Smooth muscle cell (in vitro differentiated cells): ENCODE data around the gene MESD. TPM values are rescaled to one million over a fixed set of nuclear protein-coding genes. Genes with fewer than 3 reads are reported as not detected.

Experiments used
- DNase-seq: peaks from one replicate; lab custom pipeline; 2025; ENCODE audit not compliant: unreplicated experiment; lab: John Stamatoyannopoulos, UW
- H2AFZ ChIP-seq: fragments of 200-600 bp; sonication (generic); 2 replicates; pipeline ENCODE4 v1.6.0; 2016; ENCODE audit warnings: antibody characterized with exemption, low read depth, mild to moderate bottlenecking
- H3F3A ChIP-seq: fragments of 200-600 bp; sonication (generic); 2 replicates; pipeline ENCODE4 v1.6.0; 2017; ENCODE audit warnings: antibody characterized with exemption, low read depth
- H3K27ac ChIP-seq: fragments of 200-600 bp; sonication (generic); 2 replicates; pipeline ENCODE4 v1.5.1; 2016; ENCODE audit warnings: low read depth, mild to moderate bottlenecking
- H3K27me3 ChIP-seq: fragments of 200-600 bp; sonication (generic); 2 replicates; pipeline ENCODE4 v1.6.1; 2016; ENCODE audit warnings: low read depth, mild to moderate bottlenecking
- H3K36me3 ChIP-seq: fragments of 200-600 bp; sonication (generic); 2 replicates; pipeline ENCODE4 v1.5.1; 2016; ENCODE audit warnings: low read depth
- H3K4me1 ChIP-seq: fragments of 200-600 bp; sonication (generic); 2 replicates; pipeline ENCODE4 v1.5.1; 2016; ENCODE audit warnings: low read depth
- H3K4me2 ChIP-seq: fragments of 200-600 bp; sonication (generic); 2 replicates; pipeline ENCODE4 v1.6.0; 2016; ENCODE audit warnings: mild to moderate bottlenecking
- H3K4me3 ChIP-seq: fragments of 200-600 bp; sonication (generic); 2 replicates; pipeline ENCODE4 v1.5.1; 2016; ENCODE audit warnings: mild to moderate bottlenecking
- H3K79me2 ChIP-seq: fragments of 200-600 bp; sonication (generic); 2 replicates; pipeline ENCODE4 v1.6.0; 2016; ENCODE audit warnings: low read depth, mild to moderate bottlenecking
- H3K9ac ChIP-seq: fragments of 200-600 bp; sonication (generic); 2 replicates; pipeline ENCODE4 v1.6.0; 2016; ENCODE audit warnings: low read depth
- H3K9me3 ChIP-seq: fragments of 200-600 bp; sonication (generic); replicated peaks from 2 replicates; pipeline ENCODE4 v1.5.1; 2016; ENCODE audit warnings: low read depth
- H4K20me1 ChIP-seq: fragments of 200-600 bp; sonication (generic); 2 replicates; pipeline ENCODE4 v1.6.0; 2016; ENCODE audit warnings: low read depth
- CTCF ChIP-seq: fragments of 200-600 bp; sonication (generic); IDR thresholded peaks from 2 replicates; pipeline ENCODE4 v1.5.1; 2017; ENCODE audit warnings: borderline replicate concordance, mild to moderate bottlenecking, antibody characterized with exemption; ENCODE audit not compliant: insufficient read depth, poor library complexity, severe bottlenecking
- WGBS: methylation state at CpG from one replicate; pipeline ENCODE4 v1.1.7; 2016; ENCODE audit warnings: low lambda C conversion rate; 5-methylcytosine and 5-hydroxymethylcytosine counted together
- polyA plus RNA-seq: library from polyadenylated mRNA; unstranded; fragments of >200 nt; fragmentation: Nextera tagmentation; extraction: Ambion mirVana; gene quantifications from 2 replicates; pipeline ENCODE4 v1.2.1, GENCODE V29; 2016
- total RNA-seq: library from RNA; depleted of rRNA; stranded (reverse); fragments of >200 nt; gene quantifications from 2 replicates; pipeline ENCODE4 v1.2.3, GENCODE V29; 2014

The MESD gene
- total and polyA plus RNA-seq, 2 experiments from 2014 or later, result 20.1 to 41.4 TPM

- 98% methylated on average over 12 of the region's 12 CpGs for WGBS
- H4K20me1 ChIP-seq, result peaks cover 47% of the 10 kb centered on the region
- no peak for DNase-seq
- peaks cover 12% of the 10 kb centered on the region for H3K4me1 ChIP-seq
- no peaks in the 10 kb centered on the region for H3K27me3 ChIP-seq
- no peaks in the 10 kb centered on the region for H3F3A ChIP-seq
- no peaks in the 10 kb centered on the region for H3K79me2 ChIP-seq
- H3K4me2 ChIP-seq, result no peak overlapping the region
- H2AFZ ChIP-seq, result no peak overlapping the region
- H3K27ac ChIP-seq, result no peak overlapping the region
- H3K36me3 ChIP-seq, result no peaks in the 10 kb centered on the region
- no peak for TF ChIP-seq CTCF
- no peak overlapping the region for H3K4me3 ChIP-seq
- no peaks in the 10 kb centered on the region for H3K9me3 ChIP-seq
- no peak overlapping the region for H3K9ac ChIP-seq
These were observed 36.3 kb downstream of the MESD start for GRCh38 chr15:80953001-80953952.

GRCh38 chr15:80951941-80952340 lies 37.7 kb downstream of the MESD start:
- TF ChIP-seq CTCF, result no peak
- Histone ChIP-seq H3K4me2 (no peak overlapping the region), H3F3A (no peaks in the 10 kb centered on the region), H3K36me3 (no peaks in the 10 kb centered on the region), H3K4me3 (no peak overlapping the region), H3K27ac (no peak overlapping the region), H4K20me1 (peaks cover 35% of the 10 kb centered on the region), H3K9me3 (no peaks in the 10 kb centered on the region), H3K4me1 (peaks cover 10% of the 10 kb centered on the region), H3K9ac (no peak overlapping the region), H3K79me2 (no peaks in the 10 kb centered on the region), H2AFZ (no peak overlapping the region), H3K27me3 (no peaks in the 10 kb centered on the region)
- no peak for DNase-seq
- 88% methylated on average over 5 of the region's 5 CpGs for WGBS

GRCh38 chr15:80950291-80951078 lies 39.1 kb downstream of the MESD start:
- 95% methylated on average over 8 of the region's 8 CpGs for WGBS
- Histone ChIP-seq H3K4me1 (no peaks in the 10 kb centered on the region), H3K27me3 (no peaks in the 10 kb centered on the region), H3K4me3 (no peak overlapping the region), H3K4me2 (no peak overlapping the region), H3K36me3 (no peaks in the 10 kb centered on the region), H3K9ac (no peak overlapping the region), H3K27ac (no peak overlapping the region), H4K20me1 (peaks cover 22% of the 10 kb centered on the region), H3K9me3 (no peaks in the 10 kb centered on the region), H3F3A (no peaks in the 10 kb centered on the region), H3K79me2 (no peaks in the 10 kb centered on the region), H2AFZ (no peak overlapping the region)
- no peak for TF ChIP-seq CTCF
- no peak for DNase-seq
